GM18519 (cell line): ENCODE measurements around the gene GSAP.

Experiments
- ATAC-seq: cut with Tn5 transposase; IDR thresholded peaks from one replicate; pipeline ENCODE4 v1.9.1; 2021; ENCODE audit warnings: mild to moderate bottlenecking, moderate library complexity; ENCODE audit not compliant: unreplicated experiment, low FRiP score

GSAP gene

GRCh38 chr7:77438131-77438530 lies 22.0 kb upstream of the GSAP start:
- no peak for ATAC-seq

GRCh38 chr7:77434570-77435275 lies 18.6 kb upstream of the GSAP start:
- ATAC-seq = no peak

- ATAC-seq = no peak
These were observed 17.8 kb upstream of the GSAP start for GRCh38 chr7:77433901-77434300.

GRCh38 chr7:77430927-77431326 lies 14.8 kb upstream of the GSAP start:
- ATAC-seq = no peak

GRCh38 chr7:77428777-77429231 lies 12.7 kb upstream of the GSAP start:
- no peak for ATAC-seq

GRCh38 chr7:77427996-77428603 lies 12.0 kb upstream of the GSAP start:
- no peak for ATAC-seq

GRCh38 chr7:77426521-77427051 lies 10.4 kb upstream of the GSAP start:
- ATAC-seq = no peak

- peak; percentile 55 for ATAC-seq
These were observed 9.9 kb upstream of the GSAP start for GRCh38 chr7:77426052-77426404.

- peak; percentile 25 for ATAC-seq
These were observed 9.2 kb upstream of the GSAP start for GRCh38 chr7:77425101-77426051.

GRCh38 chr7:77422500-77422899 lies 6.4 kb upstream of the GSAP start:
- ATAC-seq = no peak

GRCh38 chr7:77420986-77421672 lies 5.0 kb upstream of the GSAP start:
- no peak for ATAC-seq

- ATAC-seq = no peak
These were observed 4.3 kb upstream of the GSAP start for GRCh38 chr7:77420438-77420837.

- ATAC-seq = no peak
These were observed 3.0 kb upstream of the GSAP start for GRCh38 chr7:77419102-77419501.

- ATAC-seq = no peak
These were observed 1.7 kb upstream of the GSAP start for GRCh38 chr7:77417801-77418200.

- no peak for ATAC-seq
These were observed 647 bp upstream of the GSAP start for GRCh38 chr7:77416621-77417371.

GRCh38 chr7:77415476-77415822 lies 700 bp downstream of the GSAP start:
- no peak for ATAC-seq

- no peak for ATAC-seq
These were observed 2.2 kb downstream of the GSAP start for GRCh38 chr7:77413861-77414424.

GRCh38 chr7:77413128-77413527 lies 3.0 kb downstream of the GSAP start:
- no peak for ATAC-seq

GRCh38 chr7:77409739-77410547 lies 6.2 kb downstream of the GSAP start:
- no peak for ATAC-seq
